ENCODE measurements around the gene FAM117A. TPM values are rescaled to one million over a fixed set of nuclear protein-coding genes. Genes with fewer than 3 reads are reported as not detected.

Gene FAM117A
- total RNA-seq, 1 experiment from 2014 or later: 0.52 TPM

GRCh38 chr17:49787884-49788477, 24.1 kb upstream of the FAM117A start:
- peaks cover 28% of the 10 kb centered on the region for H4K20me1 ChIP-seq (ENCODE audit: insufficient read depth, low read depth, low read length)
- peaks cover 39% of the 10 kb centered on the region for H3K79me2 ChIP-seq (ENCODE audit: low read length)
- peak overlapping the region; percentile 99 for H2AFZ ChIP-seq (ENCODE audit: low read length)
- H3K9me3 ChIP-seq (ENCODE audit: low read length): no peaks in the 10 kb centered on the region
- no peak for DNase-seq
- H3K9me2 ChIP-seq (replicated peaks; ENCODE audit: insufficient read depth, low read length): peaks cover 4% of the 10 kb centered on the region
- H3K4me2 ChIP-seq (ENCODE audit: low read depth, low read length, poor library complexity, severe bottlenecking): peak overlapping the region; percentile 85
- H3K27ac ChIP-seq (ENCODE audit: low read length): peak overlapping the region; percentile 84
- H3K4me3 ChIP-seq (ENCODE audit: low read length): peak overlapping the region; percentile 93
- no peaks in the 10 kb centered on the region for H3K27me3 ChIP-seq (ENCODE audit: low read length)
- peaks cover 27% of the 10 kb centered on the region; the same call in 1 of the 2 replicates for H3K36me3 ChIP-seq (ENCODE audit: insufficient read depth, low read length)
- H3K4me1 ChIP-seq (ENCODE audit: low read length): peaks cover 22% of the 10 kb centered on the region
- H3K9ac ChIP-seq (ENCODE audit: low read length): peak overlapping the region; percentile 72

- Histone ChIP-seq H3K9ac (ENCODE audit: low read length) (no peak overlapping the region), H3K36me3 (ENCODE audit: insufficient read depth, low read length) (peaks cover 2% of the 10 kb centered on the region; the same call in 1 of the 2 replicates), H2AFZ (ENCODE audit: low read length) (no peak overlapping the region), H3K9me2 (replicated peaks; ENCODE audit: insufficient read depth, low read length) (peaks cover 4% of the 10 kb centered on the region), H4K20me1 (ENCODE audit: insufficient read depth, low read depth, low read length) (peaks cover 5% of the 10 kb centered on the region), H3K4me3 (ENCODE audit: low read length) (no peak overlapping the region), H3K79me2 (ENCODE audit: low read length) (peaks cover 5% of the 10 kb centered on the region), H3K27me3 (ENCODE audit: low read length) (no peaks in the 10 kb centered on the region), H3K9me3 (ENCODE audit: low read length) (no peaks in the 10 kb centered on the region), H3K27ac (ENCODE audit: low read length) (no peak overlapping the region), H3K4me2 (ENCODE audit: low read depth, low read length, poor library complexity, severe bottlenecking) (no peak overlapping the region), H3K4me1 (ENCODE audit: low read length) (peaks cover 17% of the 10 kb centered on the region)
- DNase-seq: no peak
These were observed 20.7 kb upstream of the FAM117A start for GRCh38 chr17:49784636-49785035.

GRCh38 chr17:49783791-49784190, 19.9 kb upstream of the FAM117A start:
- H4K20me1 ChIP-seq (ENCODE audit: insufficient read depth, low read depth, low read length): no peaks in the 10 kb centered on the region
- no peak overlapping the region for H3K4me3 ChIP-seq (ENCODE audit: low read length)
- peaks cover 4% of the 10 kb centered on the region; the same call in 1 of the 2 replicates for H3K9me2 ChIP-seq (replicated peaks; ENCODE audit: insufficient read depth, low read length)
- no peak overlapping the region for H3K9ac ChIP-seq (ENCODE audit: low read length)
- peaks cover 12% of the 10 kb centered on the region for H3K4me1 ChIP-seq (ENCODE audit: low read length)
- no peak overlapping the region for H3K27ac ChIP-seq (ENCODE audit: low read length)
- no peak overlapping the region for H2AFZ ChIP-seq (ENCODE audit: low read length)
- no peaks in the 10 kb centered on the region for H3K79me2 ChIP-seq (ENCODE audit: low read length)
- H3K36me3 ChIP-seq (ENCODE audit: insufficient read depth, low read length): no peaks in the 10 kb centered on the region
- DNase-seq: peak; percentile 29
- H3K27me3 ChIP-seq (ENCODE audit: low read length): no peaks in the 10 kb centered on the region
- no peaks in the 10 kb centered on the region for H3K9me3 ChIP-seq (ENCODE audit: low read length)
- H3K4me2 ChIP-seq (ENCODE audit: low read depth, low read length, poor library complexity, severe bottlenecking): no peak overlapping the region

- Histone ChIP-seq H3K27ac (ENCODE audit: low read length) (no peak overlapping the region), H3K27me3 (ENCODE audit: low read length) (no peaks in the 10 kb centered on the region), H3K4me1 (ENCODE audit: low read length) (peaks cover 12% of the 10 kb centered on the region), H3K9me3 (ENCODE audit: low read length) (no peaks in the 10 kb centered on the region), H3K9me2 (replicated peaks; ENCODE audit: insufficient read depth, low read length) (peaks cover 4% of the 10 kb centered on the region; the same call in 1 of the 2 replicates), H3K4me2 (ENCODE audit: low read depth, low read length, poor library complexity, severe bottlenecking) (no peak overlapping the region), H3K4me3 (ENCODE audit: low read length) (no peak overlapping the region), H3K9ac (ENCODE audit: low read length) (no peak overlapping the region), H4K20me1 (ENCODE audit: insufficient read depth, low read depth, low read length) (no peaks in the 10 kb centered on the region), H2AFZ (ENCODE audit: low read length) (no peak overlapping the region), H3K36me3 (ENCODE audit: insufficient read depth, low read length) (no peaks in the 10 kb centered on the region), H3K79me2 (ENCODE audit: low read length) (no peaks in the 10 kb centered on the region)
- peak; percentile 9 for DNase-seq
These were observed 19.3 kb upstream of the FAM117A start for GRCh38 chr17:49783071-49783715.

- Histone ChIP-seq H3K27me3 (ENCODE audit: low read length) (no peaks in the 10 kb centered on the region), H4K20me1 (ENCODE audit: insufficient read depth, low read depth, low read length) (no peaks in the 10 kb centered on the region), H3K9ac (ENCODE audit: low read length) (no peak overlapping the region), H3K4me2 (ENCODE audit: low read depth, low read length, poor library complexity, severe bottlenecking) (no peak overlapping the region), H3K4me3 (ENCODE audit: low read length) (no peak overlapping the region), H2AFZ (ENCODE audit: low read length) (no peak overlapping the region), H3K9me2 (replicated peaks; ENCODE audit: insufficient read depth, low read length) (no peaks in the 10 kb centered on the region), H3K27ac (ENCODE audit: low read length) (no peak overlapping the region), H3K79me2 (ENCODE audit: low read length) (no peaks in the 10 kb centered on the region), H3K4me1 (ENCODE audit: low read length) (no peaks in the 10 kb centered on the region), H3K9me3 (ENCODE audit: low read length) (no peaks in the 10 kb centered on the region), H3K36me3 (ENCODE audit: insufficient read depth, low read length) (no peaks in the 10 kb centered on the region)
- peak; percentile 56 for DNase-seq
These were observed 15.9 kb upstream of the FAM117A start for GRCh38 chr17:49779739-49780231.

GRCh38 chr17:49779156-49779738, 15.3 kb upstream of the FAM117A start:
- Histone ChIP-seq H3K9ac (ENCODE audit: low read length) (no peak overlapping the region), H3K27ac (ENCODE audit: low read length) (no peak overlapping the region), H3K9me2 (replicated peaks; ENCODE audit: insufficient read depth, low read length) (no peaks in the 10 kb centered on the region), H3K36me3 (ENCODE audit: insufficient read depth, low read length) (no peaks in the 10 kb centered on the region), H4K20me1 (ENCODE audit: insufficient read depth, low read depth, low read length) (no peaks in the 10 kb centered on the region), H3K4me1 (ENCODE audit: low read length) (no peaks in the 10 kb centered on the region), H3K9me3 (ENCODE audit: low read length) (no peaks in the 10 kb centered on the region), H3K79me2 (ENCODE audit: low read length) (no peaks in the 10 kb centered on the region), H3K4me2 (ENCODE audit: low read depth, low read length, poor library complexity, severe bottlenecking) (no peak overlapping the region), H3K4me3 (ENCODE audit: low read length) (no peak overlapping the region), H2AFZ (ENCODE audit: low read length) (no peak overlapping the region), H3K27me3 (ENCODE audit: low read length) (no peaks in the 10 kb centered on the region)
- DNase-seq: peak; percentile 16

GRCh38 chr17:49777563-49777962, 13.6 kb upstream of the FAM117A start:
- H3K4me2 ChIP-seq (ENCODE audit: low read depth, low read length, poor library complexity, severe bottlenecking): no peak overlapping the region
- no peak for DNase-seq

GRCh38 chr17:49776551-49777300, 12.8 kb upstream of the FAM117A start:
- H3K4me2 ChIP-seq (ENCODE audit: low read depth, low read length, poor library complexity, severe bottlenecking): no peak overlapping the region
- no peak overlapping the region for H3K27ac ChIP-seq (ENCODE audit: low read length)
- H3K36me3 ChIP-seq (ENCODE audit: insufficient read depth, low read length): no peaks in the 10 kb centered on the region
- no peaks in the 10 kb centered on the region for H3K27me3 ChIP-seq (ENCODE audit: low read length)
- no peak overlapping the region for H2AFZ ChIP-seq (ENCODE audit: low read length)
- H3K9me3 ChIP-seq (ENCODE audit: low read length): no peaks in the 10 kb centered on the region
- no peaks in the 10 kb centered on the region for H3K4me1 ChIP-seq (ENCODE audit: low read length)
- H3K4me3 ChIP-seq (ENCODE audit: low read length): no peak overlapping the region
- H4K20me1 ChIP-seq (ENCODE audit: insufficient read depth, low read depth, low read length): no peaks in the 10 kb centered on the region
- H3K9me2 ChIP-seq (replicated peaks; ENCODE audit: insufficient read depth, low read length): no peaks in the 10 kb centered on the region
- no peaks in the 10 kb centered on the region for H3K79me2 ChIP-seq (ENCODE audit: low read length)
- H3K9ac ChIP-seq (ENCODE audit: low read length): no peak overlapping the region
- no peak for DNase-seq

More at GRCh38 chr17:49777563-49777962, 13.6 kb upstream of the FAM117A start:
- Histone ChIP-seq H3K9ac (ENCODE audit: low read length) (no peak overlapping the region), H3K27me3 (ENCODE audit: low read length) (no peaks in the 10 kb centered on the region), H4K20me1 (ENCODE audit: insufficient read depth, low read depth, low read length) (no peaks in the 10 kb centered on the region), H2AFZ (ENCODE audit: low read length) (no peak overlapping the region), H3K4me3 (ENCODE audit: low read length) (no peak overlapping the region), H3K9me3 (ENCODE audit: low read length) (no peaks in the 10 kb centered on the region), H3K36me3 (ENCODE audit: insufficient read depth, low read length) (no peaks in the 10 kb centered on the region), H3K9me2 (replicated peaks; ENCODE audit: insufficient read depth, low read length) (no peaks in the 10 kb centered on the region), H3K79me2 (ENCODE audit: low read length) (no peaks in the 10 kb centered on the region), H3K27ac (ENCODE audit: low read length) (no peak overlapping the region), H3K4me1 (ENCODE audit: low read length) (no peaks in the 10 kb centered on the region)
